Activated CD8-positive, alpha-beta memory T cell treated with anti-CD3 and anti-CD28 coated beads, Interleukin-2, amount 50 U/mL, for 24 hours (primary cell): ENCODE measurements around the gene CLNK.
"Not testable (repeated sequence)": the region's sequence is repeated elsewhere in the genome, so short reads cannot be mapped to it uniquely, and the experiment has no call there.

Source experiments
- DNase-seq: peaks from one replicate; pipeline ENCODE4 v3.0.0-alpha.2; 2020; ENCODE audit errors: extremely low read depth

The CLNK gene

GRCh38 chr4:10577508-10578426, 106.8 kb downstream of the CLNK start:
- DNase-seq, result no peak

- DNase-seq, result no peak
These were observed 107.5 kb downstream of the CLNK start for GRCh38 chr4:10577018-10577417.

- no peak for DNase-seq
These were observed 108.3 kb downstream of the CLNK start for GRCh38 chr4:10576236-10576635.

GRCh38 chr4:10575414-10575813, 109.2 kb downstream of the CLNK start:
- no peak for DNase-seq

- not testable (repeated sequence) for DNase-seq
These were observed 110.0 kb downstream of the CLNK start for GRCh38 chr4:10574553-10574952.

GRCh38 chr4:10571909-10572308, 112.7 kb downstream of the CLNK start:
- no peak for DNase-seq

- DNase-seq, result no peak
These were observed 115.1 kb downstream of the CLNK start for GRCh38 chr4:10569491-10569890.

- no peak for DNase-seq
These were observed 116.8 kb downstream of the CLNK start for GRCh38 chr4:10567766-10568165.

GRCh38 chr4:10565166-10565780, 119.3 kb downstream of the CLNK start:
- no peak for DNase-seq

- DNase-seq, result no peak
These were observed 129.9 kb downstream of the CLNK start for GRCh38 chr4:10554694-10555093.

- DNase-seq, result no peak
These were observed 130.4 kb downstream of the CLNK start for GRCh38 chr4:10554121-10554520.

GRCh38 chr4:10552591-10553280, 131.8 kb downstream of the CLNK start:
- DNase-seq, result no peak

- DNase-seq, result no peak
These were observed 148.7 kb downstream of the CLNK start for GRCh38 chr4:10535912-10536311.

GRCh38 chr4:10534820-10535219, 149.7 kb downstream of the CLNK start:
- no peak for DNase-seq

GRCh38 chr4:10532155-10532554, 152.4 kb downstream of the CLNK start:
- DNase-seq, result no peak

GRCh38 chr4:10530137-10530786, 154.3 kb downstream of the CLNK start:
- DNase-seq, result no peak

- DNase-seq, result no peak
These were observed 155.1 kb downstream of the CLNK start for GRCh38 chr4:10529291-10530136.

- no peak for DNase-seq
These were observed 157.1 kb downstream of the CLNK start for GRCh38 chr4:10527438-10527837.

- no peak for DNase-seq
These were observed 157.9 kb downstream of the CLNK start for GRCh38 chr4:10526429-10527222.

GRCh38 chr4:10524196-10524833, 160.3 kb downstream of the CLNK start:
- DNase-seq, result no peak
